Measurements from ENCODE around the gene CHST12. TPM values are rescaled to one million over a fixed set of nuclear protein-coding genes. Genes with fewer than 3 reads are reported as not detected.

The CHST12 gene
- total RNA-seq, 4 donors from 2014 or later, result 7.6 to 136 (median 13.6) TPM

- WGBS, 2 donors (ENCODE audit: low coverage in 1 of 2), result 72 to 75% methylated on average over 4 to 21 of the region's 21 CpGs
- Histone ChIP-seq H3K4me1 (peaks cover 4 to 28% (median 14%) of the 10 kb centered on the region in 4 donors), H3K27ac (peak overlapping the region; percentile 14 to 87 (median 84)), H3K36me3 (no peaks in the 10 kb centered on the region), H3K4me3 (peak overlapping the region in 1 of 4 donors; percentile 1), H3K9me3 (no peaks in the 10 kb centered on the region), H3K27me3 (no peaks in the 10 kb centered on the region)
- intact Hi-C loops (cut with DNase I; ENCODE audit: low total_unique reads) (no loop called here), in situ Hi-C loops (cut with MboI; ENCODE audit: low pct_ligation_motif_present in 1 of 4, low pct_unique_long_range_greater_than_20kb in 1 of 4, low sequenced_read_pairs in 3 of 4) (no loop called here)
- DNase-seq, result peak; percentile 61
- TF ChIP-seq POLR2A (IDR thresholded peaks at IDR 0.05), result no peak
- TF ChIP-seq EP300 (IDR thresholded peaks at IDR 0.05; ENCODE audit: low read depth), result no peak
- no peak for TF ChIP-seq CTCF (IDR thresholded peaks at IDR 0.05)
- TF ChIP-seq POLR2AphosphoS5 (IDR thresholded peaks at IDR 0.05), result no peak
Observed at GRCh38 chr7:2405601-2406345, 2.4 kb downstream of the CHST12 start.

- Histone ChIP-seq H3K9me3 (no peaks in the 10 kb centered on the region), H3K4me1 (peaks cover 2 to 34% (median 14%) of the 10 kb centered on the region in 4 donors), H3K27ac (peak overlapping the region in 2 of 4 donors; percentile 12 to 30), H3K27me3 (no peaks in the 10 kb centered on the region), H3K36me3 (no peaks in the 10 kb centered on the region), H3K4me3 (no peak overlapping the region)
- in situ Hi-C loops (cut with MboI; ENCODE audit: low pct_ligation_motif_present in 1 of 4, low pct_unique_long_range_greater_than_20kb in 1 of 4, low sequenced_read_pairs in 3 of 4) (no loop called here), intact Hi-C loops (cut with DNase I; ENCODE audit: low total_unique reads) (no loop called here)
- TF ChIP-seq CTCF (IDR thresholded peaks at IDR 0.05) (no peak), POLR2AphosphoS5 (IDR thresholded peaks at IDR 0.05) (no peak), POLR2A (IDR thresholded peaks at IDR 0.05) (no peak), EP300 (IDR thresholded peaks at IDR 0.05; ENCODE audit: low read depth) (no peak)
- 53 to 54% methylated on average over 8 to 15 of the region's 15 CpGs for WGBS, 2 donors (ENCODE audit: low coverage in 1 of 2)
- DNase-seq, result no peak
Observed at GRCh38 chr7:2409745-2410414, 6.5 kb downstream of the CHST12 start.

GRCh38 chr7:2411049-2411448 lies 7.6 kb downstream of the CHST12 start:
- DNase-seq, result no peak
- intact Hi-C loops (cut with DNase I; ENCODE audit: low total_unique reads), result no loop called here
- H3K4me1 ChIP-seq, result peaks cover 0 to 26% (median 11%) of the 10 kb centered on the region in 4 donors
- H3K27ac ChIP-seq, result no peak overlapping the region
- H3K4me3 ChIP-seq, result no peak overlapping the region
- H3K36me3 ChIP-seq, result no peaks in the 10 kb centered on the region
- no peaks in the 10 kb centered on the region for H3K27me3 ChIP-seq
- no peaks in the 10 kb centered on the region for H3K9me3 ChIP-seq
- no peak for TF ChIP-seq CTCF (IDR thresholded peaks at IDR 0.05)
- in situ Hi-C loops (cut with MboI; ENCODE audit: low pct_ligation_motif_present in 1 of 4, low pct_unique_long_range_greater_than_20kb in 1 of 4, low sequenced_read_pairs in 3 of 4), result no loop called here
- 100% methylated on average over 1 of the region's 1 CpG for WGBS, 2 donors (ENCODE audit: low coverage in 1 of 2)

- DNase-seq, result no peak
- WGBS, 2 donors (ENCODE audit: low coverage in 1 of 2), result 32 to 56% methylated on average over 11 to 12 of the region's 12 CpGs
- Histone ChIP-seq H3K27ac (peak overlapping the region; percentile 27 to 48 (median 40)), H3K4me1 (peaks cover 0 to 29% (median 11%) of the 10 kb centered on the region in 4 donors), H3K9me3 (no peaks in the 10 kb centered on the region), H3K27me3 (no peaks in the 10 kb centered on the region), H3K4me3 (no peak overlapping the region), H3K36me3 (no peaks in the 10 kb centered on the region)
- TF ChIP-seq CTCF (IDR thresholded peaks at IDR 0.05) (no peak), EP300 (IDR thresholded peaks at IDR 0.05; ENCODE audit: low read depth) (no peak), POLR2AphosphoS5 (IDR thresholded peaks at IDR 0.05) (no peak), POLR2A (IDR thresholded peaks at IDR 0.05) (no peak)
- intact Hi-C loops (cut with DNase I; ENCODE audit: low total_unique reads), result no loop called here
- in situ Hi-C loops (cut with MboI; ENCODE audit: low pct_ligation_motif_present in 1 of 4, low pct_unique_long_range_greater_than_20kb in 1 of 4, low sequenced_read_pairs in 3 of 4), result no loop called here
Observed at GRCh38 chr7:2411815-2412586, 8.6 kb downstream of the CHST12 start.

Data from transverse colon (tissue), 4 donors.